Fibroblast of skin of left quadriceps (primary cell): ENCODE measurements around the gene TAS2R40.
"Not testable (repeated sequence)": the region's sequence is repeated elsewhere in the genome, so short reads cannot be mapped to it uniquely, and the experiment has no call there.

ENCODE experiments used
- DNase-seq, 2 experiments: peaks; one replicate each; pipeline ENCODE4 v3.0.0-alpha.2; 2013; ENCODE audit warnings: low read depth in 2 of 2

The TAS2R40 gene

GRCh38 chr7:143221737-143222136, at the start of gene TAS2R40:
TAS2R40 (plus strand) TSS chr7:143222037; CDS start chr7:143222079, 42 bp downstream.
- no peak for DNase-seq

DNA sequence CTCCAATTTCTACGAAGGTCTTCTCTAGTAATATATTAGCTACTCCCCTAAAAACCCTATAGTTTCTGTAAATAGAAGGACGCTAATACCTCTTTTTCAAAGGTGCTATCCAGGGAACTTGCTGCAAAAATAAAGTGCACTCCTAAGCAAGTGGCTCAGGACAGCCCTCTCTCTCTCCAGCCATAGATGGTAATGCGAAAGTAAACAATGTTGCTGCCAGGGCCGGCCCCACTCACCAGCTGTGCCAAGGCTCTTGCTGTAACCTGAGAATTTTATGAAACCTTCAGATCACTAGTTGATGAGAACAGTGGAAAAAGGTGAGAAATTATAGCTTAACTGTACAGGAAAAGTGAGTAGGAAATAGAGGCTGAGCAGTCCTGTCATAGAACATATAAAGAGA, 49.5 kb upstream of the TAS2R40 start:
- DNase-seq, result no peak

DNA sequence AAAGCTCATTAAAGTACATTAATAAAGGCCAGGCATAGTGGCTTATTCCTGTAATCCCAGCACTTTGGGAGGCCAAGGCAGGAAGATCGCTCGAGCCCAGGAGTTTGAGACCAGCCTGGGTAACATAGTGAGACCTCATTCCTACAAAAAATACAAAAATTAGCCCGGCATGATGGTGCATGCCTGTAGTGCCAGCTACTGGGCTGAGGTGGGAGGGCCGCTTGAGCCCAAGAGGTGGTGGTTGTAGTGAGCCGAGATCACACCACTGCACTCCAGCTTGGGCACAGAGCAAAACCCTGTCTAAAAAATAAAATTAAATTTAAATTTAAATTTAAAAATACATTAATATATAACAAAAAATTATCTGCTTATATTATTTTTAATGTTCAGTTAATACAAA, 45.7 kb upstream of the TAS2R40 start:
- DNase-seq, result no peak

- DNase-seq, result no peak
These were observed 44.3 kb upstream of the TAS2R40 start for GRCh38 chr7:143177374-143178119.

DNA sequence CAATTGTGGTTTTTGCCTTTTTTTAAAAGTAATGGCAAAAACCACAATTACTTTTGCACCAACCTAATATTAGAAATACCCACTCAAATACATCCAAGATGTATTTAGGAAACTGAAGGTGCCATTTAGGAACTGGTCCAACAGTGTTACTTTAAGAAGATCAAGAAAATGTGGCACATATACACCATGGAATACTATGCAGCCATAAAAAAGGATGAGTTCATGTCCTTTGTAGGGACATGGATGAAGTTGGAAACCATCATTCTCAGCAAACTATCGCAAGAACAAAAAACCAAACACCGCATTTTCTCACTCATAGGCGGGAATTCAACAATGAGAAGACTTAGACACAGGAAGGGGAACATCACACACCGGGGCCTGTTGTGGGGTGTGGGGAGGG, 41.1 kb upstream of the TAS2R40 start:
- DNase-seq, result not testable (repeated sequence)

DNA sequence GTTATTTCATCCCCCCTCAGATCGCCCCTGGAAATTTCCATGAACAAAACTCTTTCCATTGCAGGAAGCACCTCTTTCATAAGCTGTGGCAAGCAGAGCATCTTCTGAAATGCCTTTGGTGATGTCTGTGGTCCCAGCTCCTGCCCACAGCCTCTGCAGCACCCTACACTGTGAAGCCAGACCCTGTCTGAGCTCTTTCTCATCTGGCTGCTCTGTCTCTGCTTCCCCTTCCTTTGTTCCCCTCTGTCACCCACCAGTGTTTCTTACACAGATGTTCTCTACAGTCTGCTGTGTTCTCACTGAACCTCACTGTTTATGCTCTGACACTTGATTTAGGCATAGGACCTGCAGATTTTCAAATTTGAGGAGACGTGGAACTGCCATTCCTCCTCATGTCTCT, 40.5 kb upstream of the TAS2R40 start:
- DNase-seq, result no peak

DNA sequence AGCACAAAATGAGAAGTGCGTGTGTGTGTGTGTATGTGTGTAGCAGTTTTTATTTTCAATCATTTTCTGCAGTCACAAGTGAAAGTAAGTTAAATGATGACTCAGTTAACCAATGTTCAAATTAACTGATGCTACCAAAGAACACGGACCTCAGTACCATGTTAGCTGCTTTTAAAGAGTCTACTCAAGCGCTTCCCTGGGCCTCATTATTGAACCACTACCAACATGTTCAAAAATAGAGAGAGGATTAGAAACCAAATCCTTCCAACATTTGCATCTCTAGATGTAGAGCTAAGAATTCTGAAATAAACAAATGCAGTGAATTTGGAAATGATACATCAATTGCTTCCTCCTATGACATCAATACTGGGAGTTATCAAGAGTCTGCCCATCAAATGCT, 38.8 kb upstream of the TAS2R40 start, which contains the start of gene TAS2R39:
TSS of gene TAS2R39 (plus strand) at position 396 of the 400 bp plus-strand sequence. CDS start at position 396, 0 bp downstream.
- no peak for DNase-seq

- no peak for DNase-seq
These were observed 36.3 kb upstream of the TAS2R40 start for GRCh38 chr7:143185551-143185950.

DNA sequence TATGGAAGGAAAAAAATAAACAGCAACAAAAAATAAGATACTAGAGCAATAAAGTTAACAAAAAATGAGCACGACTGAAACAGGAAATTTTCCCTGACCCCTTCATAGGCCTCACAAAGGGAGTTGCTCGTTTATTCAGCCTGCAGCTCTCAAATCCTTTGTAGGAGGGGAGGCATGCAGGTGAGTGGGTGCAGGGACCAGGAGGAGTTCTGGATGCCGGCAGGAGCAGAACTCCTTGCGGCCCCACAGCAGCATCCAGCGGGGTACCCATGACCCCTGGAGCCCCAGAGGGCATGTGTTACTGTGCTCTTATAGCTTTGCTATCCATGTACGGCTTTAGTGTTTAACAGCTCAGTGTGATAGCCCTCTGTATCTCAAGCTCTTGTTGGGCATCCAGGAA, 32.8 kb upstream of the TAS2R40 start:
- no peak for DNase-seq

- no peak for DNase-seq
These were observed 28.0 kb upstream of the TAS2R40 start for GRCh38 chr7:143193880-143194279.

- DNase-seq, result no peak
These were observed 22.8 kb upstream of the TAS2R40 start for GRCh38 chr7:143199040-143199439.

- no peak for DNase-seq
These were observed 19.7 kb upstream of the TAS2R40 start for GRCh38 chr7:143202161-143202560.

DNA sequence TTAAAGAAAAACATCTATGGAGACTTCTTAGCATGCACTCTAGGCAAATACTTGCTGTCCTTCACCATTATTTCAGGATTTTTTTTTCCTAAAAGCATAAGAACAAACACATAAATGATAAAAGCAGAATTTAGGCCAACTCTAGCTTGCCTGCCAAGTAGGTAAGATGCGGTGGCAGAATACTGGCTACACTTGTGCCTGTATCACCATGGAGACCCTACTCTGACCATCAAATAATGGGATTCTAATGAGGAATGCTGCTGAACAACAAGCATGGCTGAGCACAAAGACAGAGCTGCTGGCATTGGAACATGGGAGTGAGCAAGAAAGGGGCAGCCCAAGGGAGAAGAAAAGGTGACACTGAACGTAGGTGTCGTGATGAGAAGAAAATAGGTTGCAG, 18.5 kb upstream of the TAS2R40 start:
- DNase-seq, result no peak

GRCh38 chr7:143205560-143206293, 16.1 kb upstream of the TAS2R40 start:
- DNase-seq, result no peak

DNA sequence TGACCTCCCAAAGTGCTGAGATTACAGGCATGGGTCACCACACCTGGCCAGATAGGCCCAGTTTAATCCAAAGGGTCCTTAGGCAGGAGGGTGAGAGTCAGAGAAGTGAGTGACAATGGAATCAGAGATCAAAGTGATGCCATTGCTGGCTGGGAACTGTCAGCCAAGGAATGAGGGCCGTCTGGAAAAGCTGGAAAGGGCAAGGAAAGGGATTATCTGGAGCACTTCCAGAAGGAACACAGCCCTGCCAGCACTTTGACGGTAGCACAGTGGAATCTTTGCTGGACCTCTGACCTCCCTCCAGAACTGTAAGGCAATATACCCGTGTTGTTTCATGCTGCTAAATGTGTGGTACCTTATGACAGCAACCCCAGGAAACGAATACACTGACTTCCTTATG, 11.3 kb upstream of the TAS2R40 start:
- DNase-seq, result no peak

GRCh38 chr7:143213478-143213877, 8.4 kb upstream of the TAS2R40 start:
- not testable (repeated sequence) for DNase-seq

- peak; percentile 66 to 68 for DNase-seq
These were observed 6.8 kb upstream of the TAS2R40 start for GRCh38 chr7:143214789-143215679.

DNA sequence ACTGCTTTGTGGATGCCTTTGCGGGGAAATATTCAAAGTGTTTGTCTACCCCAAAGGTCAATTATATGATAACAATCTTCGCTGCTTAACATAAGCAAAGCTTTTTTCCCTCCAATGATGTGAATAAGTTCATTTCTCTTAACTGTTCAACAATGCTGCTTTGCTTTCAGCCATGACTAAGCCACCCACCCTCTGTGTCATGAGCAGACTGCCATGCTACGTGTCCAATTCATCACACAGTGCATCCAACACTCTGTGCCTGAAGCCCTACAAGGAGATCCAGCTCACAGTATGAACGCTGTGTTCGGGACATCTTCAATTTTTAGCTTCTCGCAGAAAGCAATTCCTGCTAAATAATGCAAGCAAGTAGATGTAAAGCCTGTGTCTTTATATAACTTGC, 5.7 kb upstream of the TAS2R40 start:
- DNase-seq, result no peak

DNA sequence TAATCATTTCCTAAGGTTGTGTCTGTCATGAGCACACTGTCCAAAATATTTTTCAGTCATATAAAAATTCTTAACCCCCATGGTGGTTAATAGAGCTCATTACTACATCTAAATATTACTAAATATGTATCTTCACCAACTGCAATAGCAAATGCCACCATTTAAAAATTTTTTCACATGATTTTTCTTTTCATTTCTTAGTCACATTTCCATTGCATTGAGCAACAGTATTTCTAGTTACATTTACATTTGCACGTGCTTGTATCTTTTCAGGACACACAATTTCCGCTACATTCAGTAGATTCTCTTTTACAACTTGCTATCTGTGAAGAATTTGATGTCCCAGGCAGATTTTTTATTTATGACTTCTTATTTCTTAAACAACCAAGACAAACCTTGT, 5.2 kb upstream of the TAS2R40 start:
- no peak for DNase-seq

DNA sequence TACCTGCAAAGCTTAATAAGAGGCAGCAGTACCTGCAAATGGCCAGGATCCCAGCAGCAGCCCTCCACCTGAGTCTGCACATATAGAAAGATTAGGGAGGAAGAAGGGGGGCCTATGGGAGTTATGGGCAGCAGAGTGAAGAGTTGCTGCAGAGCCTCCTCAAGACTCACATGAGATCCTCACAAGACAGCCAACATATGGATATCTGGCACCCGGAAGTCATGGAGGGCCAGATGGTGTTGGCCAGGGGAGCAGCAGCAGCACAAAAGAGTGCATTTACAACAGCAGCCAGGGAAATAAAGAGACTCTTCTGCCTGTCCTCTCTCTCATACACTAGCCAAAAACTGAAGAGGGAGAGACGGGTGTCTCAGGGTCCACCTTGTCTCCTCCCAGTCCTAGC, 4.0 kb upstream of the TAS2R40 start:
- DNase-seq, result no peak

GRCh38 chr7:143221286-143221685, 551 bp upstream of the TAS2R40 start:
- DNase-seq, result no peak

DNA sequence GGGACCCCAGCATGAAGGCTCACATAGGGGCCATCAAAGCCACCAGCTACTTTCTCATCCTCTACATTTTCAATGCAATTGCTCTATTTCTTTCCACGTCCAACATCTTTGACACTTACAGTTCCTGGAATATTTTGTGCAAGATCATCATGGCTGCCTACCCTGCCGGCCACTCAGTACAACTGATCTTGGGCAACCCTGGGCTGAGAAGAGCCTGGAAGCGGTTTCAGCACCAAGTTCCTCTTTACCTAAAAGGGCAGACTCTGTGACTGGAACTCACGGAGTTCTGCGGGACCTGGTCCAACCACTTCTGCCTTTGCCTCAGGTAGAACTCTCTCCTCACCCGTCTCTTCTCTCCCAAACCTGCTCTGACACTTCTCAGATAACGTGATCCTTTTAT, 945 bp downstream of the TAS2R40 start:
- DNase-seq, result no peak
